GM19239 (cell line): ENCODE measurements around the gene BSN.
"Not testable (repeated sequence)": the region's sequence is repeated elsewhere in the genome, so short reads cannot be mapped to it uniquely, and the experiment has no call there.

ENCODE experiments used
- DNase-seq: peaks from one replicate; pipeline ENCODE4 v3.0.0; 2011; ENCODE audit warnings: low spot score; ENCODE audit not compliant: insufficient read length
- FAIRE-seq: peaks from 2 replicates; lab custom pipeline; 2011; peaks lifted over from hg19 to GRCh38; lab: Jason Lieb, UNC

The BSN gene

GRCh38 chr3:49667701-49668413 lies 113.6 kb downstream of the BSN start:
- DNase-seq (no peak), FAIRE-seq (no peak)

GRCh38 chr3:49668414-49668797 lies 114.1 kb downstream of the BSN start:
- no peak for FAIRE-seq
- DNase-seq, result no peak

GRCh38 chr3:49668861-49669260 lies 114.6 kb downstream of the BSN start:
- no peak for DNase-seq
- no peak for FAIRE-seq

- no peak for DNase-seq
- no peak for FAIRE-seq
Observed at GRCh38 chr3:49669352-49669751, 115.1 kb downstream of the BSN start.

- DNase-seq (no peak), FAIRE-seq (no peak)
Observed at GRCh38 chr3:49670940-49671290, 116.6 kb downstream of the BSN start.

- DNase-seq (peak; percentile 74), FAIRE-seq (peak; percentile 82)
Observed at GRCh38 chr3:49671291-49672288, 117.3 kb downstream of the BSN start.

GRCh38 chr3:49673121-49673714 lies 118.9 kb downstream of the BSN start:
- peak; percentile 62 for FAIRE-seq
- DNase-seq, result no peak

- peak; percentile 96 for DNase-seq
Observed at GRCh38 chr3:49673715-49674496, 119.6 kb downstream of the BSN start, which contains the start of gene APEH. Gene APEH (plus strand): TSS chr3:49674351. CDS start chr3:49674402, 51 bp downstream.

GRCh38 chr3:49674497-49674983 lies 120.3 kb downstream of the BSN start:
- FAIRE-seq (peak; percentile 23), DNase-seq (no peak)

More at GRCh38 chr3:49673715-49674496, 119.6 kb downstream of the BSN start, which contains the start of gene APEH:
- peak; percentile 98 for FAIRE-seq

GRCh38 chr3:49675912-49676311 lies 121.6 kb downstream of the BSN start:
- FAIRE-seq, result no peak

GRCh38 chr3:49680493-49681231 lies 126.4 kb downstream of the BSN start:
- DNase-seq, result no peak
- FAIRE-seq, result no peak

More at GRCh38 chr3:49675912-49676311, 121.6 kb downstream of the BSN start:
- DNase-seq, result no peak

GRCh38 chr3:49681232-49681522 lies 126.9 kb downstream of the BSN start:
- FAIRE-seq (no peak), DNase-seq (no peak)

- no peak for DNase-seq
- no peak for FAIRE-seq
Observed at GRCh38 chr3:49681543-49681942, 127.3 kb downstream of the BSN start.

GRCh38 chr3:49683162-49683561 lies 128.9 kb downstream of the BSN start:
- FAIRE-seq (no peak), DNase-seq (no peak)

- not testable (repeated sequence) for DNase-seq, FAIRE-seq
Observed at GRCh38 chr3:49684453-49684852, 130.2 kb downstream of the BSN start.

GRCh38 chr3:49685103-49685502 lies 130.8 kb downstream of the BSN start:
- not testable (repeated sequence) for FAIRE-seq, DNase-seq

GRCh38 chr3:49685846-49686245 lies 131.6 kb downstream of the BSN start:
- not testable (repeated sequence) for DNase-seq, FAIRE-seq

GRCh38 chr3:49686346-49686745 lies 132.1 kb downstream of the BSN start:
- not testable (repeated sequence) for DNase-seq, FAIRE-seq
